GM23338 (cell line): Measurements from ENCODE around the gene DAB1. TPM values are rescaled to one million over a fixed set of nuclear protein-coding genes. Genes with fewer than 3 reads are reported as not detected.
A peak's percentile ranks its signal among the peaks of the same experiment; 100 is the strongest.

Experiments
- ATAC-seq: fragments of 200-7000 bp; cut with Tn5 transposase; 3 replicates; pipeline ENCODE4 v1.9.1; 2020
- DNase-seq: peaks from one replicate; pipeline ENCODE4 v3.0.0-alpha.2; 2015; ENCODE audit warnings: low spot score
- H2AFZ ChIP-seq: fragments of 200-600 bp; sonication (generic); 2 replicates; pipeline ENCODE4 v1.8.0; 2016; ENCODE audit warnings: antibody characterized with exemption, mild to moderate bottlenecking, moderate library complexity
- H3F3A ChIP-seq: fragments of 200-600 bp; sonication (generic); replicated peaks from 2 replicates; pipeline ENCODE4 v1.8.0; 2017; ENCODE audit warnings: antibody characterized with exemption, mixed run types, low read depth
- H3K27ac ChIP-seq: fragments of 200-600 bp; sonication (generic); 2 replicates; pipeline ENCODE4 v1.6.1; 2016; ENCODE audit warnings: low read depth
- H3K27me3 ChIP-seq: fragments of 200-600 bp; sonication (generic); 2 replicates; pipeline ENCODE4 v1.8.0; 2016; ENCODE audit warnings: mild to moderate bottlenecking, mixed run types, moderate library complexity; ENCODE audit not compliant: insufficient read depth
- H3K36me3 ChIP-seq: fragments of 200-600 bp; sonication (generic); 2 replicates; pipeline ENCODE4 v1.8.0; 2016; ENCODE audit warnings: mild to moderate bottlenecking; ENCODE audit not compliant: insufficient read depth
- H3K4me1 ChIP-seq: fragments of 200-600 bp; sonication (generic); 2 replicates; pipeline ENCODE4 v1.8.0; 2016; ENCODE audit warnings: mild to moderate bottlenecking, moderate library complexity; ENCODE audit not compliant: insufficient read depth
- H3K4me2 ChIP-seq: fragments of 200-600 bp; sonication (generic); 2 replicates; pipeline ENCODE4 v1.7.1; 2017; ENCODE audit warnings: mixed run types
- H3K4me3 ChIP-seq: fragments of 200-600 bp; sonication (generic); 2 replicates; pipeline ENCODE4 v1.6.1; 2016; ENCODE audit warnings: mixed run types
- H3K79me2 ChIP-seq: fragments of 200-600 bp; sonication (generic); replicated peaks from 2 replicates; pipeline ENCODE4 v1.8.0; 2017; ENCODE audit warnings: mild to moderate bottlenecking; ENCODE audit not compliant: insufficient read depth
- H3K9me2 ChIP-seq: fragments of 200-600 bp; sonication (generic); 2 replicates; pipeline ENCODE4 v1.8.0; 2017; ENCODE audit not compliant: insufficient read depth
- H4K20me1 ChIP-seq: fragments of 200-600 bp; sonication (generic); replicated peaks from 2 replicates; pipeline ENCODE4 v1.8.0; 2017; ENCODE audit warnings: mild to moderate bottlenecking; ENCODE audit not compliant: insufficient read depth
- H3K27ac Mint-ChIP-seq: 2 replicates; pipeline ENCODE4 v1.8.0; 2020; ENCODE audit warnings: inconsistent platforms, mild to moderate bottlenecking, moderate library complexity, mixed read lengths
- H3K27me3 Mint-ChIP-seq: 3 replicates; pipeline ENCODE4 v1.8.0; 2022; ENCODE audit warnings: low read depth, mild to moderate bottlenecking, moderate library complexity, mixed read lengths, inconsistent platforms; ENCODE audit not compliant: insufficient read depth, poor library complexity
- H3K36me3 Mint-ChIP-seq: 3 replicates; pipeline ENCODE4 v1.8.0; 2021; ENCODE audit warnings: low read depth, mild to moderate bottlenecking, inconsistent platforms, moderate library complexity, mixed read lengths
- H3K4me1 Mint-ChIP-seq: 3 replicates; pipeline ENCODE4 v1.8.0; 2020; ENCODE audit warnings: mild to moderate bottlenecking, inconsistent platforms, mixed read lengths
- H3K4me3 Mint-ChIP-seq: 3 replicates; pipeline ENCODE4 v1.8.0; 2021; ENCODE audit warnings: moderate library complexity, mild to moderate bottlenecking, inconsistent platforms, mixed read lengths
- H3K9me3 Mint-ChIP-seq: 3 replicates; pipeline ENCODE4 v1.8.0; 2020; ENCODE audit warnings: moderate library complexity, mild to moderate bottlenecking, inconsistent platforms, mixed read lengths
- CREB1 ChIP-seq: fragments of 250-450 bp; sonication (Bioruptor Pico); IDR thresholded peaks from 2 replicates; pipeline ENCODE4 v1.5.0; 2020; ENCODE audit warnings: low read depth, mild to moderate bottlenecking, moderate library complexity
- EZH2 ChIP-seq: fragments of 200-600 bp; sonication (generic); IDR thresholded peaks from one replicate; pipeline ENCODE4 v1.8.0; 2017; ENCODE audit warnings: antibody characterized with exemption, mild to moderate bottlenecking, low read depth; ENCODE audit not compliant: unreplicated experiment
- EZH2phosphoT487 ChIP-seq: fragments of 200-600 bp; sonication (generic); IDR thresholded peaks from one replicate; pipeline ENCODE4 v1.8.1; 2018; ENCODE audit warnings: antibody characterized with exemption; ENCODE audit not compliant: unreplicated experiment
- JUNB ChIP-seq: IDR thresholded peaks from one replicate; pipeline ENCODE4 v1.6.1; 2016; ENCODE audit warnings: antibody characterized with exemption; ENCODE audit not compliant: unreplicated experiment
- NANOG ChIP-seq: IDR thresholded peaks from 2 replicates; pipeline ENCODE4 v1.6.1; 2016; ENCODE audit warnings: antibody characterized with exemption, borderline replicate concordance
- POLR2AphosphoS5 ChIP-seq: IDR thresholded peaks from 2 replicates; pipeline ENCODE4 v1.6.1; 2016; ENCODE audit warnings: antibody characterized with exemption, low read depth
- STAT1 ChIP-seq: IDR thresholded peaks from one replicate; pipeline ENCODE4 v1.6.1; 2016; ENCODE audit warnings: antibody characterized with exemption; ENCODE audit not compliant: unreplicated experiment
- ZNF114 ChIP-seq: fragments of 250-450 bp; sonication (Bioruptor Pico); IDR thresholded peaks from 2 replicates; pipeline ENCODE4 v1.5.0; 2020; ENCODE audit warnings: mild to moderate bottlenecking, moderate library complexity
- ZNF331 ChIP-seq: fragments of 250-450 bp; sonication (Bioruptor Pico); IDR thresholded peaks from 2 replicates; pipeline ENCODE4 v1.5.0; 2020; ENCODE audit warnings: low read depth, mild to moderate bottlenecking, moderate library complexity
- polyA plus RNA-seq: library from polyadenylated mRNA; unstranded; fragments of >200 nt; fragmentation: Nextera tagmentation; extraction: Ambion mirVana; gene quantifications from 2 replicates; pipeline ENCODE4 v1.2.1, GENCODE V29; 2016
- total RNA-seq: library from RNA; depleted of rRNA; stranded (reverse); fragments of >200 nt; shearing (Covaris generic); gene quantifications from 2 replicates; pipeline ENCODE4 v1.2.3, GENCODE V29; 2014
- TF ChIP-seq, protein P1 (sequence below), 2 experiments: fragments of 200-600 bp in 1 of 2; sonication (generic) in 1 of 2; conservative IDR thresholded peaks; 2 replicates each; pipeline versions ENCODE4 v1.5.1 to v1.6.1; 2016 to 2017; ENCODE audit warnings: antibody characterized with exemption in 2 of 2, low read depth in 2 of 2, mild to moderate bottlenecking in 2 of 2, moderate library complexity in 1 of 2
- TF ChIP-seq, protein P2 (sequence below): fragments of 250-450 bp; sonication (Bioruptor Pico); IDR thresholded peaks from 2 replicates; pipeline ENCODE4 v1.5.0; 2020; ENCODE audit warnings: mild to moderate bottlenecking, moderate library complexity
- TF ChIP-seq, protein P3 (sequence below): IDR thresholded peaks from 2 replicates; pipeline ENCODE4 v1.6.1; 2016; ENCODE audit warnings: antibody characterized with exemption
- TF ChIP-seq, protein P4 (sequence below): IDR thresholded peaks from one replicate; pipeline ENCODE4 v1.6.1; 2018; ENCODE audit warnings: antibody characterized with exemption; ENCODE audit not compliant: unreplicated experiment

The DAB1 gene
- total and polyA plus RNA-seq, 2 experiments from 2014 or later = 12.8 to 14.5 TPM

DNA sequence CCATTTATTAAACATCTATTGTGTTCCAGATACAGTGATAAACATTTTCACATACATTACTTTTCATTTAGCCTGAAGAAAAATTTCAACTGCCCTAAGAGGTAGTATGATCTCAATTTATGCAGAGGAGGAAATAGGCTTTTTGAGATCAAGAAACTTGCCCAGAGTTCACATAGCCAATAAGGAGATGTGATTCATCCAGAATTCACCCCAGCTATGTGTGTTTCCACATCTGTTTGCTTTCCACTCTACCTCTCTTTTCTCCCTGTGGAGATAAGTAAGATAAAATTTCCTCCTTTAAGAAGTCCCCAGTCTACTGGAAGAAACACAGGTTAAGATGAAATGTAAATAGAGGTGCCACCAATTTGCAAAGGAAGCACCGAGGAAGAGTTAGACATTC is 258.3 kb downstream of the DAB1 start:
- no peak overlapping the region for H3K27ac Mint-ChIP-seq
- H3K4me3 ChIP-seq = no peak overlapping the region
- no peaks in the 10 kb centered on the region for H4K20me1 ChIP-seq
- H3K79me2 ChIP-seq = no peaks in the 10 kb centered on the region
- DNase-seq (no peak), ATAC-seq (no peak)
- TF ChIP-seq, protein P1, sequence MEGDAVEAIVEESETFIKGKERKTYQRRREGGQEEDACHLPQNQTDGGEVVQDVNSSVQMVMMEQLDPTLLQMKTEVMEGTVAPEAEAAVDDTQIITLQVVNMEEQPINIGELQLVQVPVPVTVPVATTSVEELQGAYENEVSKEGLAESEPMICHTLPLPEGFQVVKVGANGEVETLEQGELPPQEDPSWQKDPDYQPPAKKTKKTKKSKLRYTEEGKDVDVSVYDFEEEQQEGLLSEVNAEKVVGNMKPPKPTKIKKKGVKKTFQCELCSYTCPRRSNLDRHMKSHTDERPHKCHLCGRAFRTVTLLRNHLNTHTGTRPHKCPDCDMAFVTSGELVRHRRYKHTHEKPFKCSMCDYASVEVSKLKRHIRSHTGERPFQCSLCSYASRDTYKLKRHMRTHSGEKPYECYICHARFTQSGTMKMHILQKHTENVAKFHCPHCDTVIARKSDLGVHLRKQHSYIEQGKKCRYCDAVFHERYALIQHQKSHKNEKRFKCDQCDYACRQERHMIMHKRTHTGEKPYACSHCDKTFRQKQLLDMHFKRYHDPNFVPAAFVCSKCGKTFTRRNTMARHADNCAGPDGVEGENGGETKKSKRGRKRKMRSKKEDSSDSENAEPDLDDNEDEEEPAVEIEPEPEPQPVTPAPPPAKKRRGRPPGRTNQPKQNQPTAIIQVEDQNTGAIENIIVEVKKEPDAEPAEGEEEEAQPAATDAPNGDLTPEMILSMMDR (conservative IDR thresholded peaks at IDR 0.05; ENCODE audit: low read depth in 2 of 2) = no peak
- no peak for TF ChIP-seq STAT1
- TF ChIP-seq, protein P2, sequence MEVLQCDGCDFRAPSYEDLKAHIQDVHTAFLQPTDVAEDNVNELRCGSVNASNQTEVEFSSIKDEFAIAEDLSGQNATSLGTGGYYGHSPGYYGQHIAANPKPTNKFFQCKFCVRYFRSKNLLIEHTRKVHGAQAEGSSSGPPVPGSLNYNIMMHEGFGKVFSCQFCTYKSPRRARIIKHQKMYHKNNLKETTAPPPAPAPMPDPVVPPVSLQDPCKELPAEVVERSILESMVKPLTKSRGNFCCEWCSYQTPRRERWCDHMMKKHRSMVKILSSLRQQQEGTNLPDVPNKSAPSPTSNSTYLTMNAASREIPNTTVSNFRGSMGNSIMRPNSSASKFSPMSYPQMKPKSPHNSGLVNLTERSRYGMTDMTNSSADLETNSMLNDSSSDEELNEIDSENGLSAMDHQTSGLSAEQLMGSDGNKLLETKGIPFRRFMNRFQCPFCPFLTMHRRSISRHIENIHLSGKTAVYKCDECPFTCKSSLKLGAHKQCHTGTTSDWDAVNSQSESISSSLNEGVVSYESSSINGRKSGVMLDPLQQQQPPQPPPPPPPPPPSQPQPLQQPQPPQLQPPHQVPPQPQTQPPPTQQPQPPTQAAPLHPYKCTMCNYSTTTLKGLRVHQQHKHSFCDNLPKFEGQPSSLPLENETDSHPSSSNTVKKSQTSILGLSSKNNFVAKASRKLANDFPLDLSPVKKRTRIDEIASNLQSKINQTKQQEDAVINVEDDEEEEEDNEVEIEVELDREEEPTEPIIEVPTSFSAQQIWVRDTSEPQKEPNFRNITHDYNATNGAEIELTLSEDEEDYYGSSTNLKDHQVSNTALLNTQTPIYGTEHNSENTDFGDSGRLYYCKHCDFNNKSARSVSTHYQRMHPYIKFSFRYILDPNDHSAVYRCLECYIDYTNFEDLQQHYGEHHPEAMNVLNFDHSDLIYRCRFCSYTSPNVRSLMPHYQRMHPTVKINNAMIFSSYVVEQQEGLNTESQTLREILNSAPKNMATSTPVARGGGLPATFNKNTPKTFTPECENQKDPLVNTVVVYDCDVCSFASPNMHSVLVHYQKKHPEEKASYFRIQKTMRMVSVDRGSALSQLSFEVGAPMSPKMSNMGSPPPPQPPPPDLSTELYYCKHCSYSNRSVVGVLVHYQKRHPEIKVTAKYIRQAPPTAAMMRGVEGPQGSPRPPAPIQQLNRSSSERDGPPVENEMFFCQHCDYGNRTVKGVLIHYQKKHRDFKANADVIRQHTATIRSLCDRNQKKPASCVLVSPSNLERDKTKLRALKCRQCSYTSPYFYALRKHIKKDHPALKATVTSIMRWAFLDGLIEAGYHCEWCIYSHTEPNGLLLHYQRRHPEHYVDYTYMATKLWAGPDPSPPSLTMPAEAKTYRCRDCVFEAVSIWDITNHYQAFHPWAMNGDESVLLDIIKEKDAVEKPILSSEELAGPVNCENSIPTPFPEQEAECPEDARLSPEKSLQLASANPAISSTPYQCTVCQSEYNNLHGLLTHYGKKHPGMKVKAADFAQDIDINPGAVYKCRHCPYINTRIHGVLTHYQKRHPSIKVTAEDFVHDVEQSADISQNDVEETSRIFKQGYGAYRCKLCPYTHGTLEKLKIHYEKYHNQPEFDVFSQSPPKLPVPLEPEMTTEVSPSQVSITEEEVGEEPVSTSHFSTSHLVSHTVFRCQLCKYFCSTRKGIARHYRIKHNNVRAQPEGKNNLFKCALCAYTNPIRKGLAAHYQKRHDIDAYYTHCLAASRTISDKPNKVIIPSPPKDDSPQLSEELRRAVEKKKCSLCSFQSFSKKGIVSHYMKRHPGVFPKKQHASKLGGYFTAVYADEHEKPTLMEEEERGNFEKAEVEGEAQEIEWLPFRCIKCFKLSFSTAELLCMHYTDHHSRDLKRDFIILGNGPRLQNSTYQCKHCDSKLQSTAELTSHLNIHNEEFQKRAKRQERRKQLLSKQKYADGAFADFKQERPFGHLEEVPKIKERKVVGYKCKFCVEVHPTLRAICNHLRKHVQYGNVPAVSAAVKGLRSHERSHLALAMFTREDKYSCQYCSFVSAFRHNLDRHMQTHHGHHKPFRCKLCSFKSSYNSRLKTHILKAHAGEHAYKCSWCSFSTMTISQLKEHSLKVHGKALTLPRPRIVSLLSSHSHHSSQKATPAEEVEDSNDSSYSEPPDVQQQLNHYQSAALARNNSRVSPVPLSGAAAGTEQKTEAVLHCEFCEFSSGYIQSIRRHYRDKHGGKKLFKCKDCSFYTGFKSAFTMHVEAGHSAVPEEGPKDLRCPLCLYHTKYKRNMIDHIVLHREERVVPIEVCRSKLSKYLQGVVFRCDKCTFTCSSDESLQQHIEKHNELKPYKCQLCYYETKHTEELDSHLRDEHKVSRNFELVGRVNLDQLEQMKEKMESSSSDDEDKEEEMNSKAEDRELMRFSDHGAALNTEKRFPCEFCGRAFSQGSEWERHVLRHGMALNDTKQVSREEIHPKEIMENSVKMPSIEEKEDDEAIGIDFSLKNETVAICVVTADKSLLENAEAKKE = no peak
- TF ChIP-seq ZNF114 (CRISPR knock-in tag) = no peak
- no peak for TF ChIP-seq ZNF331 (CRISPR knock-in tag)
- TF ChIP-seq EZH2phosphoT487 = no peak
- TF ChIP-seq, protein P3, sequence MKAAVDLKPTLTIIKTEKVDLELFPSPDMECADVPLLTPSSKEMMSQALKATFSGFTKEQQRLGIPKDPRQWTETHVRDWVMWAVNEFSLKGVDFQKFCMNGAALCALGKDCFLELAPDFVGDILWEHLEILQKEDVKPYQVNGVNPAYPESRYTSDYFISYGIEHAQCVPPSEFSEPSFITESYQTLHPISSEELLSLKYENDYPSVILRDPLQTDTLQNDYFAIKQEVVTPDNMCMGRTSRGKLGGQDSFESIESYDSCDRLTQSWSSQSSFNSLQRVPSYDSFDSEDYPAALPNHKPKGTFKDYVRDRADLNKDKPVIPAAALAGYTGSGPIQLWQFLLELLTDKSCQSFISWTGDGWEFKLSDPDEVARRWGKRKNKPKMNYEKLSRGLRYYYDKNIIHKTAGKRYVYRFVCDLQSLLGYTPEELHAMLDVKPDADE = no peak
- TF ChIP-seq NANOG = no peak
- TF ChIP-seq EZH2 = no peak
- TF ChIP-seq POLR2AphosphoS5 = no peak
- TF ChIP-seq, protein P4, sequence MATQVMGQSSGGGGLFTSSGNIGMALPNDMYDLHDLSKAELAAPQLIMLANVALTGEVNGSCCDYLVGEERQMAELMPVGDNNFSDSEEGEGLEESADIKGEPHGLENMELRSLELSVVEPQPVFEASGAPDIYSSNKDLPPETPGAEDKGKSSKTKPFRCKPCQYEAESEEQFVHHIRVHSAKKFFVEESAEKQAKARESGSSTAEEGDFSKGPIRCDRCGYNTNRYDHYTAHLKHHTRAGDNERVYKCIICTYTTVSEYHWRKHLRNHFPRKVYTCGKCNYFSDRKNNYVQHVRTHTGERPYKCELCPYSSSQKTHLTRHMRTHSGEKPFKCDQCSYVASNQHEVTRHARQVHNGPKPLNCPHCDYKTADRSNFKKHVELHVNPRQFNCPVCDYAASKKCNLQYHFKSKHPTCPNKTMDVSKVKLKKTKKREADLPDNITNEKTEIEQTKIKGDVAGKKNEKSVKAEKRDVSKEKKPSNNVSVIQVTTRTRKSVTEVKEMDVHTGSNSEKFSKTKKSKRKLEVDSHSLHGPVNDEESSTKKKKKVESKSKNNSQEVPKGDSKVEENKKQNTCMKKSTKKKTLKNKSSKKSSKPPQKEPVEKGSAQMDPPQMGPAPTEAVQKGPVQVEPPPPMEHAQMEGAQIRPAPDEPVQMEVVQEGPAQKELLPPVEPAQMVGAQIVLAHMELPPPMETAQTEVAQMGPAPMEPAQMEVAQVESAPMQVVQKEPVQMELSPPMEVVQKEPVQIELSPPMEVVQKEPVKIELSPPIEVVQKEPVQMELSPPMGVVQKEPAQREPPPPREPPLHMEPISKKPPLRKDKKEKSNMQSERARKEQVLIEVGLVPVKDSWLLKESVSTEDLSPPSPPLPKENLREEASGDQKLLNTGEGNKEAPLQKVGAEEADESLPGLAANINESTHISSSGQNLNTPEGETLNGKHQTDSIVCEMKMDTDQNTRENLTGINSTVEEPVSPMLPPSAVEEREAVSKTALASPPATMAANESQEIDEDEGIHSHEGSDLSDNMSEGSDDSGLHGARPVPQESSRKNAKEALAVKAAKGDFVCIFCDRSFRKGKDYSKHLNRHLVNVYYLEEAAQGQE = no peak
- TF ChIP-seq CREB1 (CRISPR knock-in tag) = no peak
- no peak for TF ChIP-seq JUNB
- no peak overlapping the region for H2AFZ ChIP-seq
- no peaks in the 10 kb centered on the region for H3K36me3 ChIP-seq
- no peak overlapping the region for H3K27ac ChIP-seq
- H3K4me1 ChIP-seq = peaks cover 44% of the 10 kb centered on the region
- H3K36me3 Mint-ChIP-seq = no peaks in the 10 kb centered on the region
- H3F3A ChIP-seq = no peaks in the 10 kb centered on the region
- H3K27me3 ChIP-seq = no peaks in the 10 kb centered on the region
- no peak overlapping the region for H3K4me3 Mint-ChIP-seq
- H3K4me2 ChIP-seq = peak overlapping the region; percentile 45; the same call in 1 of the 2 replicates
- peaks cover 3% of the 10 kb centered on the region for H3K27me3 Mint-ChIP-seq
- no peaks in the 10 kb centered on the region for H3K9me2 ChIP-seq
- no peaks in the 10 kb centered on the region for H3K9me3 Mint-ChIP-seq
- peaks cover 50% of the 10 kb centered on the region for H3K4me1 Mint-ChIP-seq
